ENCODE measurements around the gene PKIG. TPM values are rescaled to one million over a fixed set of nuclear protein-coding genes. Genes with fewer than 3 reads are reported as not detected.
A peak's percentile ranks its signal among the peaks of the same experiment; 100 is the strongest.

PKIG gene
- total and polyA plus RNA-seq, 10 of the 15 experiments (the other 5 are each of a cell fraction or from before 2014, with no cell fraction given), result 5.7 to 82.3 (median 39.7) TPM

DNA sequence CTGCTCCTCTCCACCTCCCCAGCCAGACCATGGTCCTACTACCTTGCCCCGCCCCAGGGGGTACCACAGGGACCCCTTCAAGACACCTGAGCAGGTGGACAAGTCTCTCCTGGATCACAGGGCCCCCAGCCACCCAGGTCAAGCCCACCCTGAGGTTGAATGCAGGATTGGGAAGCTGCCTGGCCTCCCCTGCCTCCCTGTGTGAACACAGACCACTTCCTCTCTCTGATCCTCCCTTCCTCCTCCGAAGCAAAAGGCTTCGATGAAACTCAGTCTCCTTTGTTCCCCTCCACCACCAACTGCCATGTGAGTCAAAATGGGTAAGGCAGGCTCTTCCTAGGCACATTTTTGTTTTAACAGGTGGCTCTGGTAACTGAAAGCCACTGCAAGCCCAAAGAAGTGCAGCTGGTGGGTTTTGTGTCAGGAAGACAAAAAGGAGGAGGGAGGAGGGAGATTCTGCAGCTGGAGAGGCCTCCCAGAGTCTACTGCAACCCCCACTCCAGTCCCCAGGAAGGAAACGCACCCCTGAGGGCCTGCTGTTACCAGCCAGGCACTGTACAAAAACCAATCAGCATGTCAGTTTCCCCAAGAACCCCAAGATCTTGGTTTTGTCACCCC, 63.8 kb downstream of the PKIG start (continued):
- TF ChIP-seq REST (IDR thresholded peaks at IDR 0.05; ENCODE audit: low read depth, low read length) (no peak), RCOR1 (conservative IDR thresholded peaks at IDR 0.05; ENCODE audit: low read depth, low read length) (no peak), BCL11A (IDR thresholded peaks at IDR 0.05; ENCODE audit: low read depth, low read length) (no peak), EZH2 (IDR thresholded peaks at IDR 0.05; ENCODE audit: borderline replicate concordance, control insufficient read depth, low read depth, low read length) (no peak), BRCA1 (IDR thresholded peaks at IDR 0.05; ENCODE audit: low read depth, low read length) (no peak), RAD51 (IDR thresholded peaks at IDR 0.05) (peak; percentile 19; the same call in 1 of the 2 replicates), RBBP5 (conservative IDR thresholded peaks at IDR 0.05) (no peak), CHD2 (IDR thresholded peaks at IDR 0.05; ENCODE audit: borderline replicate concordance, low read depth, low read length) (peak; percentile 28; the same call in 1 of the 2 replicates), SIN3A (IDR thresholded peaks at IDR 0.05; ENCODE audit: low read depth, low read length) (no peak), KDM1A (IDR thresholded peaks at IDR 0.05; ENCODE audit: borderline replicate concordance) (no peak), MTA3 (IDR thresholded peaks at IDR 0.05; ENCODE audit: borderline replicate concordance, low read length) (no peak), ZBED1 (IDR thresholded peaks at IDR 0.05; ENCODE audit: borderline replicate concordance) (no peak), RELA (IDR thresholded peaks at IDR 0.05; ENCODE audit: borderline replicate concordance, partially characterized antibody) (no peak), SKIL (IDR thresholded peaks at IDR 0.05; ENCODE audit: low read depth, poor library complexity, severe bottlenecking) (no peak), FOS (IDR thresholded peaks at IDR 0.05; ENCODE audit: borderline replicate concordance, extremely low read depth, insufficient read length) (no peak), MYC (IDR thresholded peaks at IDR 0.05; ENCODE audit: insufficient read depth, insufficient read length, insufficient replicate concordance, low read length, severe bottlenecking) (peak; percentile 26)
- TF ChIP-seq, protein P1, sequence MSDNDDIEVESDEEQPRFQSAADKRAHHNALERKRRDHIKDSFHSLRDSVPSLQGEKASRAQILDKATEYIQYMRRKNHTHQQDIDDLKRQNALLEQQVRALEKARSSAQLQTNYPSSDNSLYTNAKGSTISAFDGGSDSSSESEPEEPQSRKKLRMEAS (IDR thresholded peaks at IDR 0.05; ENCODE audit: low read depth, low read length), result no peak
- TF ChIP-seq, protein P2, sequence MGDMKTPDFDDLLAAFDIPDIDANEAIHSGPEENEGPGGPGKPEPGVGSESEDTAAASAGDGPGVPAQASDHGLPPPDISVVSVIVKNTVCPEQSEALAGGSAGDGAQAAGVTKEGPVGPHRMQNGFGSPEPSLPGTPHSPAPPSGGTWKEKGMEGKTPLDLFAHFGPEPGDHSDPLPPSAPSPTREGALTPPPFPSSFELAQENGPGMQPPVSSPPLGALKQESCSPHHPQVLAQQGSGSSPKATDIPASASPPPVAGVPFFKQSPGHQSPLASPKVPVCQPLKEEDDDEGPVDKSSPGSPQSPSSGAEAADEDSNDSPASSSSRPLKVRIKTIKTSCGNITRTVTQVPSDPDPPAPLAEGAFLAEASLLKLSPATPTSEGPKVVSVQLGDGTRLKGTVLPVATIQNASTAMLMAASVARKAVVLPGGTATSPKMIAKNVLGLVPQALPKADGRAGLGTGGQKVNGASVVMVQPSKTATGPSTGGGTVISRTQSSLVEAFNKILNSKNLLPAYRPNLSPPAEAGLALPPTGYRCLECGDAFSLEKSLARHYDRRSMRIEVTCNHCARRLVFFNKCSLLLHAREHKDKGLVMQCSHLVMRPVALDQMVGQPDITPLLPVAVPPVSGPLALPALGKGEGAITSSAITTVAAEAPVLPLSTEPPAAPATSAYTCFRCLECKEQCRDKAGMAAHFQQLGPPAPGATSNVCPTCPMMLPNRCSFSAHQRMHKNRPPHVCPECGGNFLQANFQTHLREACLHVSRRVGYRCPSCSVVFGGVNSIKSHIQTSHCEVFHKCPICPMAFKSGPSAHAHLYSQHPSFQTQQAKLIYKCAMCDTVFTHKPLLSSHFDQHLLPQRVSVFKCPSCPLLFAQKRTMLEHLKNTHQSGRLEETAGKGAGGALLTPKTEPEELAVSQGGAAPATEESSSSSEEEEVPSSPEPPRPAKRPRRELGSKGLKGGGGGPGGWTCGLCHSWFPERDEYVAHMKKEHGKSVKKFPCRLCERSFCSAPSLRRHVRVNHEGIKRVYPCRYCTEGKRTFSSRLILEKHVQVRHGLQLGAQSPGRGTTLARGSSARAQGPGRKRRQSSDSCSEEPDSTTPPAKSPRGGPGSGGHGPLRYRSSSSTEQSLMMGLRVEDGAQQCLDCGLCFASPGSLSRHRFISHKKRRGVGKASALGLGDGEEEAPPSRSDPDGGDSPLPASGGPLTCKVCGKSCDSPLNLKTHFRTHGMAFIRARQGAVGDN (IDR thresholded peaks at IDR 0.05), result peak; percentile 88
